HG02973 (cell line): Measurements from ENCODE around the gene NUB1.

Experiments used
- ATAC-seq: cut with Tn5 transposase; IDR thresholded peaks from one replicate; pipeline ENCODE4 v1.9.1; 2021; ENCODE audit warnings: moderate library complexity; ENCODE audit not compliant: unreplicated experiment

NUB1 gene

GRCh38 chr7:151374726-151375125 is 33.1 kb downstream of the NUB1 start:
- ATAC-seq, result no peak

- ATAC-seq, result no peak
Measured at GRCh38 chr7:151375530-151376217, 34.1 kb downstream of the NUB1 start.

GRCh38 chr7:151376218-151376902 is 34.7 kb downstream of the NUB1 start:
- ATAC-seq, result no peak

GRCh38 chr7:151377406-151377805 is 35.8 kb downstream of the NUB1 start:
- ATAC-seq, result no peak

GRCh38 chr7:151378011-151378410 is 36.4 kb downstream of the NUB1 start:
- no peak for ATAC-seq

GRCh38 chr7:151378496-151379192 is 37.0 kb downstream of the NUB1 start:
- no peak for ATAC-seq

- ATAC-seq, result no peak
Measured at GRCh38 chr7:151379193-151379520, 37.5 kb downstream of the NUB1 start.

- ATAC-seq, result no peak
Measured at GRCh38 chr7:151379534-151380198, 38.1 kb downstream of the NUB1 start.

GRCh38 chr7:151380199-151381097 is 38.8 kb downstream of the NUB1 start:
- no peak for ATAC-seq

- ATAC-seq, result no peak
Measured at GRCh38 chr7:151381098-151381347, 39.4 kb downstream of the NUB1 start.

- no peak for ATAC-seq
Measured at GRCh38 chr7:151381348-151382078, 39.9 kb downstream of the NUB1 start.

GRCh38 chr7:151382079-151382885 is 40.7 kb downstream of the NUB1 start:
- ATAC-seq, result no peak

- no peak for ATAC-seq
Measured at GRCh38 chr7:151383638-151384351, 42.2 kb downstream of the NUB1 start.

GRCh38 chr7:151384352-151384697 is 42.7 kb downstream of the NUB1 start:
- ATAC-seq, result no peak

GRCh38 chr7:151384776-151385625 is 43.4 kb downstream of the NUB1 start:
- no peak for ATAC-seq

GRCh38 chr7:151385626-151386300 is 44.2 kb downstream of the NUB1 start:
- no peak for ATAC-seq
